Endodermal cell (in vitro differentiated cells): Measurements from ENCODE around the gene STYXL2. TPM values are rescaled to one million over a fixed set of nuclear protein-coding genes. Genes with fewer than 3 reads are reported as not detected.
A peak's percentile ranks its signal among the peaks of the same experiment; 100 is the strongest.

Experiments
- DNase-seq: peaks from one replicate; pipeline ENCODE4 v3.0.0-alpha.2; 2017
- H3K27ac ChIP-seq: 2 replicates; pipeline ENCODE4 v1.5.1; 2013; ENCODE audit warnings: mild to moderate bottlenecking, low read depth, low read length, moderate library complexity
- H3K27me3 ChIP-seq: 2 replicates; pipeline ENCODE4 v1.6.1; 2013; ENCODE audit warnings: mild to moderate bottlenecking, low read length, moderate library complexity; ENCODE audit not compliant: insufficient read depth, control insufficient read depth, poor library complexity, severe bottlenecking
- H3K36me3 ChIP-seq: 2 replicates; pipeline ENCODE4 v1.7.0; 2013; ENCODE audit warnings: mild to moderate bottlenecking, low read length, moderate library complexity; ENCODE audit not compliant: control insufficient read depth, insufficient read depth
- H3K4me1 ChIP-seq: one replicate; pipeline ENCODE4 v1.7.0; 2013; ENCODE audit warnings: low read length; ENCODE audit not compliant: control insufficient read depth, insufficient read depth
- H3K4me3 ChIP-seq: 2 replicates; pipeline ENCODE4 v1.5.1; 2013; ENCODE audit warnings: mild to moderate bottlenecking, low read length, moderate library complexity
- H3K9ac ChIP-seq: 2 replicates; pipeline ENCODE4 v1.6.1; 2013; ENCODE audit warnings: mild to moderate bottlenecking, low read length, moderate library complexity; ENCODE audit not compliant: poor library complexity, severe bottlenecking; ENCODE audit errors: extremely low read depth
- H3K9me3 ChIP-seq: 2 replicates; pipeline ENCODE4 v1.6.1; 2013; ENCODE audit warnings: mild to moderate bottlenecking, low read length, moderate library complexity; ENCODE audit not compliant: control insufficient read depth
- H3K27ac Mint-ChIP-seq: 2 replicates; pipeline ENCODE4 v1.8.0; 2020; ENCODE audit warnings: mixed read lengths
- H3K27me3 Mint-ChIP-seq: 2 replicates; pipeline ENCODE4 v1.8.0; 2021; ENCODE audit warnings: mild to moderate bottlenecking, mixed read lengths; ENCODE audit not compliant: insufficient read depth
- H3K36me3 Mint-ChIP-seq: 2 replicates; pipeline ENCODE4 v1.8.0; 2020; ENCODE audit warnings: low read depth, mixed read lengths
- H3K4me1 Mint-ChIP-seq: 2 replicates; pipeline ENCODE4 v1.8.0; 2020; ENCODE audit warnings: mixed read lengths
- H3K4me3 Mint-ChIP-seq: 2 replicates; pipeline ENCODE4 v1.8.0; 2020; ENCODE audit warnings: mild to moderate bottlenecking, moderate library complexity, mixed read lengths
- H3K9me3 Mint-ChIP-seq: 2 replicates; pipeline ENCODE4 v1.8.0; 2020; ENCODE audit warnings: mild to moderate bottlenecking, mixed read lengths
- WGBS, 2 experiments: methylation state at CpG; one replicate each; pipeline versions ENCODE4 v1.1.5 to v1.1.7; 2013; ENCODE audit warnings: missing lambda C conversion rate in 2 of 2, mixed read lengths in 1 of 2; ENCODE audit not compliant: insufficient coverage in 1 of 2, insufficient read length in 1 of 2; 5-methylcytosine and 5-hydroxymethylcytosine counted together
- total RNA-seq, 2 donors: library from RNA; stranded (reverse); fragmentation: NEBNext Ultra II Directional in 1 of 2; extraction: Animal tissue kit (Norgen Biotek cat#: 25700) in 1 of 2; gene quantifications; 2 replicates in 1 of 2; 3 replicates in 1 of 2; pipeline ENCODE4 v1.2.1, GENCODE V29; 2021
- TF ChIP-seq, protein P1 (sequence below): fragments of 200-600 bp; sonication (generic); conservative IDR thresholded peaks from 2 replicates; pipeline ENCODE4 v1.5.0; 2021; ENCODE audit warnings: antibody characterized with exemption, mild to moderate bottlenecking

STYXL2 gene
- total RNA-seq, 2 donors from 2014 or later, result 0.99 to 5.2 TPM

DNA sequence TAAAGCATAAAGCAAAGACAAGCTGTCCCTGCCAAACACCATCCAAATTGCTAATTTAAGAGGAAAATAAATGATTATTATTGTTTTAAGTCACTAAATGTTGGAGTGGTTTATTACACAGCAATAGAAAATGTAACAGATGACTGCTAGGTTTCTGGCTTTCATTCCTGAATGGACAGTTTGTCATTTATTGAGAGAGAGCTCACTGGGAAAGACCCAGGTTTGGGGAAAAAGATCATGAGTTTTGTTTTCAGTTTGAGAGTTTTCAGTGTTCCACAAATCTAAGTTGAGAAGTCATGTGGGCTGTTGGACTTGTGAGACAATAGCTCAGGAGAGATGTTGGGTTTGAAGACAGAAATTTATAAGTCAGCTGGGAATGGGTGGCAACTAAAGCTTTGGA, 9.1 kb upstream of the STYXL2 start:
- Histone ChIP-seq H3K27ac (no peak overlapping the region), H3K9ac (no peak overlapping the region), H3K27me3 (no peaks in the 10 kb centered on the region), H3K4me1 (no peaks in the 10 kb centered on the region), H3K9me3 (peaks cover 12% of the 10 kb centered on the region), H3K36me3 (no peaks in the 10 kb centered on the region), H3K4me3 (no peak overlapping the region)
- TF ChIP-seq, protein P1, sequence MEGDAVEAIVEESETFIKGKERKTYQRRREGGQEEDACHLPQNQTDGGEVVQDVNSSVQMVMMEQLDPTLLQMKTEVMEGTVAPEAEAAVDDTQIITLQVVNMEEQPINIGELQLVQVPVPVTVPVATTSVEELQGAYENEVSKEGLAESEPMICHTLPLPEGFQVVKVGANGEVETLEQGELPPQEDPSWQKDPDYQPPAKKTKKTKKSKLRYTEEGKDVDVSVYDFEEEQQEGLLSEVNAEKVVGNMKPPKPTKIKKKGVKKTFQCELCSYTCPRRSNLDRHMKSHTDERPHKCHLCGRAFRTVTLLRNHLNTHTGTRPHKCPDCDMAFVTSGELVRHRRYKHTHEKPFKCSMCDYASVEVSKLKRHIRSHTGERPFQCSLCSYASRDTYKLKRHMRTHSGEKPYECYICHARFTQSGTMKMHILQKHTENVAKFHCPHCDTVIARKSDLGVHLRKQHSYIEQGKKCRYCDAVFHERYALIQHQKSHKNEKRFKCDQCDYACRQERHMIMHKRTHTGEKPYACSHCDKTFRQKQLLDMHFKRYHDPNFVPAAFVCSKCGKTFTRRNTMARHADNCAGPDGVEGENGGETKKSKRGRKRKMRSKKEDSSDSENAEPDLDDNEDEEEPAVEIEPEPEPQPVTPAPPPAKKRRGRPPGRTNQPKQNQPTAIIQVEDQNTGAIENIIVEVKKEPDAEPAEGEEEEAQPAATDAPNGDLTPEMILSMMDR, result no peak
- H3K4me3 Mint-ChIP-seq, result no peak overlapping the region
- H3K27me3 Mint-ChIP-seq, result peaks cover 8% of the 10 kb centered on the region
- H3K4me1 Mint-ChIP-seq, result peaks cover 2% of the 10 kb centered on the region
- H3K27ac Mint-ChIP-seq, result no peak overlapping the region
- no peaks in the 10 kb centered on the region for H3K9me3 Mint-ChIP-seq
- DNase-seq, result no peak
- no peaks in the 10 kb centered on the region for H3K36me3 Mint-ChIP-seq

DNA sequence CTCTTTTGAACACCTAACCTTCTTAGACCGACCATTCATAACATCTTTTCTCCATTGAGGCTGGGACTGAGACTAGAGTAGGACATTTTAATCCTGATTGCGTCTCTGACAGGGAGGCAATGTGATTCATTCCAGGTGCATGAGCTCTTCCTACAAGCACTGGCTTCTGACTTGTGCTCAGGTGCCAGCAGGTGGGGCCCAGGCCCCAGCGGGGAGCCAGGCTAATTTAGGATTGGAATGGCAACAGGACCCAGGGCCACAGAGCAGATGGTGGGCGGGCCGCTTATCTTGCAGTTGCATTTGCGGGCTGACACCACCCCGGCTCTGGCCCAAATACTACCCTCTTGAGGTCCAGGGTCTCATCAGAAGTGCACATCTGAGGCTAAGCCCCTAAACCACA, 7.8 kb upstream of the STYXL2 start:
- Histone ChIP-seq H3K4me1 (no peaks in the 10 kb centered on the region), H3K4me3 (no peak overlapping the region), H3K36me3 (no peaks in the 10 kb centered on the region), H3K9me3 (peaks cover 12% of the 10 kb centered on the region), H3K27ac (no peak overlapping the region), H3K9ac (no peak overlapping the region), H3K27me3 (no peaks in the 10 kb centered on the region)
- Mint-ChIP-seq H3K4me1 (peaks cover 2% of the 10 kb centered on the region), H3K36me3 (no peaks in the 10 kb centered on the region), H3K4me3 (no peak overlapping the region), H3K27ac (no peak overlapping the region), H3K9me3 (no peaks in the 10 kb centered on the region), H3K27me3 (no peaks in the 10 kb centered on the region)
- peak; percentile 70 for DNase-seq
- TF ChIP-seq, protein P1, result no peak
- WGBS, 2 experiments, result 89 to 91% methylated on average over 3 to 7 of the region's 7 CpGs

DNA sequence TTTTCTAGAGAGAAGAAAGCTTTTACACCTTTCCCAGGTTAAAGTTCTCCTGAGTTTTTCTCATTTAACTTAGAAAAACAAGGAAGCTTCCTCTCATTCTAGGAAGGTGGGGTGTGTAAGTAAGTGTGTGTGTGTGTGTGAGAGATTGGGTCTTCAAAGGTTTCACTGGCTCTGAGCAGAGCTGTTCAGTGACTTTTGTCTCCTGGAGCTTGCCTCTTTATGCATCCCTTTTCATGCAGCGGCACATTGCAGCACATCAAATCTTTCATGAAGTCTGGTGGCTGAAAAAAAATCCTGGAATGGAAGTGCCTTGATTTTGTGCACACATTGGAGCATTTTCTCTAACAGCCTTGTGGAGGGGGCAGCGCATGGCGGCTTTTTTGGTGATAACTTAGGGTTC, 7.1 kb upstream of the STYXL2 start:
- DNase-seq, result peak; percentile 20
- Mint-ChIP-seq H3K36me3 (no peaks in the 10 kb centered on the region), H3K27ac (no peak overlapping the region), H3K4me1 (peaks cover 2% of the 10 kb centered on the region), H3K9me3 (no peaks in the 10 kb centered on the region), H3K27me3 (no peaks in the 10 kb centered on the region), H3K4me3 (no peak overlapping the region)
- Histone ChIP-seq H3K27me3 (no peaks in the 10 kb centered on the region), H3K4me3 (no peak overlapping the region), H3K4me1 (no peaks in the 10 kb centered on the region), H3K27ac (no peak overlapping the region), H3K9me3 (peaks cover 12% of the 10 kb centered on the region), H3K9ac (no peak overlapping the region), H3K36me3 (no peaks in the 10 kb centered on the region)
- TF ChIP-seq, protein P1, result no peak
- WGBS, 2 experiments, result 62 to 94% methylated on average over 2 to 3 of the region's 3 CpGs
